ENCODE results near the gene COA8.

The COA8 gene

DNA sequence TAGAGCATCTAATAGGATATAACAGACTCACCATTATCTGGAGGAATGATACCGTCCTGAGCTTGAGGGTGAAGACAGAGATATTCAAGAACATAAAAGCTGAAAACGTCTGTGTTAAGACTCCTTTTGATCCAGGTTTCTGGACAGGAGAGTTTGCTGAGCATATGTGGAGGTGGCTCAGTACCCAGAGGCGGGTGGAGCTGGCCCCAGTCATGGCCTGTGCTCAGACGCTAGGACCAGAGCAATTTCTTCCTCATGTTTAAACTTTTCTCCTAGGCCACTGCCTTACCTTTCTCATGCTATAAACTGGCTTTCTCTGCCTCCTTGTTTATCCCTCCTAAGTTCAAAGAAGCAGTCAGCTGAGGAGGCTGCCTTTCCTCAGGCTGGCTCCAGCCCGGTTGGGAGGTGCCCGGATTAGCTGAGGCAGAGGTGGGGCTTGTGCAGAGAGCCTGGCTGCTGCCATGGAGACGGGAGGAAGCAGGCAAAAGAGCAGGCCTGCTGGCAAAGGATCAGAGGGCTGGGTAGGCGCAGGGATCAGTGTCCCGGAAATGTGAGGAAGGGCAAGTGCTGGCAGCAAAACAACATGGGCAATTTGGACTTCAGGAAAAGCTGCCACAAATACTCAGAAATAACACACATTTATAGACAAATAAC lies 13.7 kb downstream of the COA8 start:
- peak; percentile 65 to 87 for DNase-seq

- no peak for DNase-seq
These were observed 15.8 kb downstream of the COA8 start for GRCh38 chr14:103578401-103579075.

GRCh38 chr14:103581206-103581605 lies 18.4 kb downstream of the COA8 start:
- DNase-seq = no peak

DNA sequence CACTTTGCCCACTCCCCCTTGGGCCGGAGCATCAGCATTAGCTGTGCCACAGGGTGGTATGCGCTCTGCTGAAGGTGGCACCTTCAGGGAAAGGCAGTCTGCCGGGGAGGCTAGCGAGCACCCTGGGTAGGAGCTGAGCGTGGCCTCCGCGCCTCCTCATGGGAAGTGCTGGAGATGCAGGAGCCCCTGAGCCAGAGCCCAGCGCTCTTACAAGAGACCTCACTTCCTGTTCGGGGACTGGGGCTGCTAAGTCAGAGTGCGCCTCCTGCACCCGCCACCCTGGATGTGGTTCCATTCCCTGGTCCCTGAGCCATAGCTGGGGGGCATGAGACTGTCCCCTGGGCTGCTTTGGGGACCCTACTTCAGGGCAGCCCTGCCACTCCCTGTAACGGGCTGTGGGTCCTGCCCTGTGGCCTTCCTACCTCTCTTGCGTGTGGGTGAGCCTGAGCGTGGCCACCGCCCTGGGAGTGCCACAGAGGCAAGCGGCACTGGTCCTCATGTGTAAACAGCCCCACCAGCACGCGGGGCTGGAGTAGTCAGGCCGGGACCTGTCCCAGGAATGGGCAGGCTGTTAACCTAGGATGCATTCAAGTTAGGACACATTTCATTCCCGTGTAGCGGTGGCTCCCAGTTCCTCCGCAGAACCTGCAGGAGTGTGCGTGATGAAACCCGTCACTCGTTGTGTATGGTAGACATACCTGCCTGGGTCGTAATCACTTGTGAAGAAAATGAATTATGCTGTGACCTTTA lies 19.4 kb downstream of the COA8 start:
- no peak for DNase-seq

- no peak for DNase-seq
These were observed 21.7 kb downstream of the COA8 start for GRCh38 chr14:103584326-103584915.

DNA sequence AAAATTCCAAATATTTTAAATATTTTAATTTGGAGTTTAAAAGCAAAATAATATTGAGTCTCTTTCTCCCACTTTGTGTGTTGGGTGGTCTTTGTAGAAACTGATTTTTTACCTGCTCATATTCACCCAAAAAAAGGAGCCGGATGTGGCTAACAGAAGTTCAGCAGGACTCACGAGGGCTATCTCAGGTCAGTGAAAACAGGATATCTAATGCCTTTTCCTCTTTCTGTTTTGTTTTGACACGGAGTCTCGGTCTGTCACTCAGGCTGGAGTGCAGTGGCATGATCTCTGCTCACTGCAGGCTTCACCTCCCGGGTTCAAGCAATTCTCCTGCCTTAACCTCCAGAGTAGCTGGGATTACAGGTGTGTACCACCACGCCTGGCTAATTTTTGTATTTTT lies 30.8 kb downstream of the COA8 start:
- no peak for DNase-seq

DNA sequence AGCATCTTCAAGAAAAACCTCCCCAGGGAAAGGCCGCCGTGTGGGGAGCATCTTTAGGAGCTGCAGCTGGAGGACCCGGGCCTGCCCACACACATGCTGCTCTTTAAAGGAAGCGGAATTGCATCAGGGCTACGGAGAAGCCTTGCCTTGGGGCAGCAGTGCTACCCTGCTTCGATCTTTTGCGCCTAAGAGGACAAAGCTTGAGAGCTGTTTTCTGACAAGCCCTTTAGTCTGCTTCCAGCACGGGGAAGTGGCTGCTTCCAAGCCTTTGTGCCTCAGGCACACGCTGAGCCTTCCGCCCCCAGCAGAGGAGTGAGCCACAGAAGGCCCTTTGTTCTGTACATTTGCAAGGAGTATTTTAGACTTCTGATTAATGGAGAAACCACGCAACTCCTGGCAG lies 31.5 kb downstream of the COA8 start:
- peak; percentile 70 to 86 for DNase-seq

DNA sequence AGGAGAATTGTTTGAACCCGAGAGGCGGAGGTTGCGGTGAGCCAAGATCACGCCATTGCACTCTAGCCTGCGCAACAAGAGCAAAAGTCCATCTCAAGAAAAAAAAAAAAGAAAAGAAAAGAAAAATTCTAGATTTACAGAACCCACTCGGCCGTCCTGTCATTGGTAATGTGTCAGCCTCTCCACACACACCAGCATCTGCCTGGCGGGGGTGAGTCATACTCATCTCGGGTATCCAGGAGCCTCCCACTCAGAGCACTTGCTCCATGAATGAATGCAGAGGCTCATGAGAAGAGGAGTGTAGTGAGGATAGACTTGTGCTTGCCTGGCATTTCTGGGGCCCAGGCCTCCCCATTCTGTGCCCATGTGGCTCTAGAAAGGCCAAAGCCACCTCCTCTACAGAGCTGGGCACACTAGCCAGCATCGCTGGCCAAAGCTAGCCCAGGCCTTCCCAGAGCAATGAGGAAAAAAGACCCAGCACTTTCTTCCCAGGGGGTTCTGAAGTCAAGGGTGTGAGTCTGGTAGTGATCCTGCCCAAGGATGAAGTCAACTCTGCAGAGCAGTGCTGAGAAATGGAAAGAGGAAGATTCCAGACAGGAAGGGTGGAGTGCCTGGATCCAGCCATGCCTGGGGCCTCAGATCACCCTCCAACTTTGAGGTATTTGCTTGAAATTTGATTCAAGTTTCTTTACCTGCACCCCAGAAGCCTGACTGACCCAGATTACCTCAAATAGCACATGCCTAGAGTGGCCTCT lies 35.0 kb downstream of the COA8 start:
- DNase-seq = peak in 1 of 2 experiments; percentile 38

DNA sequence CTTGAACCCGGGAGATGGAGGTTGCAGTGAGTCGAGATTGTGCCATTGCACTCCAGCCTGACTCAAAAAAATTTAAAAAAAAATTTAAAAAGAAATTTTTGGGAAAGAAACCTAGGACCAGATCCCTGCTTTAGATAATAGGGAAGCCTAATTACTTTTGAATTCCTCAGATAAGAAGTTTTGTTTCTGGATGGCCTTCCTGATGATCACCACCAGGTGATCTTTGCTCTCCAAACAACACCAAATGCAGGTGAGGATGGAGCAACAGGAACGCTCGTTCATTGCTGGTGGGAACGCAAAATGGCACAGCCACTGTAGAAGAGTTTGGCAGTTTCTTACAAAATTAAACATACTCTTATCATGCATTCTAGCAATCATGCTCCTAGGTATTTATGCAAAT lies 37.7 kb downstream of the COA8 start:
- DNase-seq = no peak

GRCh38 chr14:103604620-103605019 lies 41.9 kb downstream of the COA8 start:
- DNase-seq = no peak

GRCh38 chr14:103606963-103607668 lies 44.4 kb downstream of the COA8 start:
- DNase-seq = peak; percentile 95 to 98

DNA sequence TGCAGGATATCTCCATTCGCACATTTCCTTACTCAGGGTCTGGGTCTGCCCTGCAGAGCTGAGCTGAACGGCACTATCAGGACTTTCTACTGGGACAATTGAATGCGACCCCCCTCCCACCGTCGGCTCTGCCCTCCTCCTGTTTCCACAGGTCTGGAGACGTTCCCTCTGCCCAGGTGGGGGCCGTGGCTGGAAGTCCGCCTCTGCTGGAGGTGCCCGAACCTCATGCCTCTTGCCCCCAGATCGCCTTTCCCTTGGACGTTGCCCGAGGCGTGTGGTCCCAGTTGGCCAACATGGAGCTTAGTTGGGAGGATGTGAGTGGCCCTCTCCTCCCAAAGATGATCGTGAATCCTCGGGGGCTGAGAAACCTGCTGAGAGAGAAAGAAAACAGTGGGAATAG lies 45.1 kb downstream of the COA8 start:
- no peak for DNase-seq

- peak; percentile 97 to 98 for DNase-seq
These were observed 46.3 kb downstream of the COA8 start for GRCh38 chr14:103609081-103609480.

GRCh38 chr14:103611215-103611614 lies 48.5 kb downstream of the COA8 start:
- DNase-seq = no peak

GRCh38 chr14:103613517-103613916 lies 50.8 kb downstream of the COA8 start:
- DNase-seq = peak; percentile 12 to 54

DNA sequence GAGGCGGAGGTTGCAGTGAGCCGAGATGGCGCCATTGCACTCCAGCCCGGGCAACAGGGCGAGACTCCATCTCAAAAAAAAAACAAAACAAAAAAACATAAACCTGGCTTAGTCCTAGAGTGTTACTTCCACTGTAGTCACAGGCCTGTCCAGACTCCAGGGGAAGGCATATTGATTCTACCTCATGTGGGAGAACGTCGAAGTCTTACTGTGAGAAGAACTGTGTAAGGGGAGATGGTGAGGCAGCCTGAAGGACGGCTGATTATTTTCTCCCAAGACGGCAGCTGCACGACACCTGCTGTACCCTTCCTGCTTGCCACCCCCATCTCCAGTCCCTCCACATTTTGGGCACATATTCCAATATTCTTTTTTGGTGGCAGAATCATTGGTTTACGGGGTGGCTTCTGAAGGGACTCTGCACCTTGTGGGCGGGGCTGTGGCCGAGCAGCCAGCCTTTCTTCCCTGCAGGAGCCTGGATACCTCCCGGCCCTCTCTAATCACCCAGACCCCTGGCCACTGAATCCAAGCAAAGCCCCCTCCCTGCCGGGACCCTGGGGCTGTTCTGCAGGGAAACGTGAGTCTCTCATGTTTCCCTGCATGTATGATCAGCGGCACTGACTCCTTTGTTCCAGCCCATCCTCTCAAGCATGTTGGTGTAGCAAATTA lies 54.0 kb downstream of the COA8 start:
- DNase-seq = no peak

- no peak for DNase-seq
These were observed 56.3 kb downstream of the COA8 start for GRCh38 chr14:103619057-103619456.

DNA sequence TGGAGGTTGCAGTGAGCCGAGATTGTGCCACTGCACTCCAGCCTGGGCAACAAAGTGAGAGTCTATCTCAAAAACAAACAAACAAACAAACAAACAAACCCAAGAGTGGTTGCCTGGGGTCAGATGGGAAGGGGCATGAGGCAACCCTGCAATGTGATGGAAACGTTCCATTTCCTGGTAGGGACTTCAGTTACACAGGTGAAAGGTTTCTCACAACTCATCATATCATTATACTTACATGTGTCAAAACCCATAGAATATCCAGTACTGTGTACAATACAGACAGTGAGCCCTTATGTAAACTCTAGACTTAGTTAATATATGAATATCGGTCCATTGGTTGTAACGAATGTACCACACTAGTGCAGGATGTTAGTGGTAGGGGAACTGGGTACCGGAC lies 59.1 kb downstream of the COA8 start:
- no peak for DNase-seq

- no peak for DNase-seq
These were observed 60.5 kb downstream of the COA8 start for GRCh38 chr14:103623308-103623707.

- DNase-seq = peak; percentile 94
These were observed 61.2 kb downstream of the COA8 start for GRCh38 chr14:103623883-103624482.

DNA sequence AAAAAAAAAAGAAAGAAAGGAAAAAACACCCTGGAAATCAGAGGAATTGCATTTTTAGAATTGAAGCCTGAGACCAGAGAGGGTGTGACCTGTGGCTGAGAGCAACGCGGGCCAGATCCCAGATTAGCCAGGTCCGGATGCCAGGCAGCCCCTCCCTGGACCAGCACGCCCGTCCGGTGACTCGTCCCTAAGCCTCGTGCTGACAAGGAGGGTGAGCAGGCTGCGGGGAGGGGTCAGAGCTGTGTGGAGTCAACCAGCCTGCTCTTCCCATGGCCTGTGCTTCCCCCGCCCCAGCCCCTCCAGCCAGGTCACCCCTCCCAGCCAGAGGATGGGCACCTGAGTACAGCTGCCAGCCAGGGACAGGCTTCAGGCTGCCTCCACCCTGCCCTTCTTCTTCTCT lies 62.1 kb downstream of the COA8 start:
- DNase-seq = peak in 1 of 2 experiments; percentile 24

Data from NCI-H524 (cell line).